ENCODE data around the gene SEC16A. TPM values are rescaled to one million over a fixed set of nuclear protein-coding genes. Genes with fewer than 3 reads are reported as not detected.

SEC16A gene
- total RNA-seq, 1 donor from 2014 or later: 94.5 TPM

DNA sequence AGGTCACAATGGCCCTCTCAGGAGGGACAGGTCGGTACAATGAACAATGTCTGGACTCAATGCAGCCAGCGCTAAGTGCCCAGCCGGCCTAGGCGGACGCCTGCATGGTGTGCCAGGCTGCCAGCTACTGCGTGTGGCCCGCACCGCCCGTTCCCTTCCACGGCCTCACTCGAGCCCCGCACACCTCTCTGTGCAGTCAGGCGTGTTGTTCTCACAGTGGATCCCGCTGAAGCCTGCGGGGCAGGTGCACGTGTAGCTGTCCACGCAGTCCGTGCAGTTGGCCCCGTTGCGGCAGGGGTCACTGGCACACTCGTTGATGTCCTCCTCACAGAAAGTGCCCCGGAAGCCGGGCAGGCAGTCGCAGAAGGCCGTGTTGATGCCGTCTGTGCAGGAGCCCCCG is 26.7 kb upstream of the SEC16A start:
- no peak overlapping the region for H3K4me2 ChIP-seq (ENCODE audit: low read length)
- no peak overlapping the region for H2AFZ ChIP-seq (ENCODE audit: low read depth, low read length)
- Mint-ChIP-seq H3K4me3 (ENCODE audit: unreplicated experiment) (no peak overlapping the region), H3K27ac (ENCODE audit: unreplicated experiment) (no peak overlapping the region), H3K36me3 (ENCODE audit: low read depth, unreplicated experiment) (peaks cover 2% of the 10 kb centered on the region), H3K27me3 (ENCODE audit: low read depth, unreplicated experiment) (no peaks in the 10 kb centered on the region), H3K4me1 (ENCODE audit: low read depth, unreplicated experiment) (no peaks in the 10 kb centered on the region), H3K9me3 (ENCODE audit: unreplicated experiment) (no peaks in the 10 kb centered on the region)
- H3K4me3 ChIP-seq (ENCODE audit: insufficient read depth, low read depth, low read length): no peak overlapping the region
- H3K9me3 ChIP-seq (ENCODE audit: insufficient read depth, low read depth, low read length): no peaks in the 10 kb centered on the region
- TF ChIP-seq, protein P1, sequence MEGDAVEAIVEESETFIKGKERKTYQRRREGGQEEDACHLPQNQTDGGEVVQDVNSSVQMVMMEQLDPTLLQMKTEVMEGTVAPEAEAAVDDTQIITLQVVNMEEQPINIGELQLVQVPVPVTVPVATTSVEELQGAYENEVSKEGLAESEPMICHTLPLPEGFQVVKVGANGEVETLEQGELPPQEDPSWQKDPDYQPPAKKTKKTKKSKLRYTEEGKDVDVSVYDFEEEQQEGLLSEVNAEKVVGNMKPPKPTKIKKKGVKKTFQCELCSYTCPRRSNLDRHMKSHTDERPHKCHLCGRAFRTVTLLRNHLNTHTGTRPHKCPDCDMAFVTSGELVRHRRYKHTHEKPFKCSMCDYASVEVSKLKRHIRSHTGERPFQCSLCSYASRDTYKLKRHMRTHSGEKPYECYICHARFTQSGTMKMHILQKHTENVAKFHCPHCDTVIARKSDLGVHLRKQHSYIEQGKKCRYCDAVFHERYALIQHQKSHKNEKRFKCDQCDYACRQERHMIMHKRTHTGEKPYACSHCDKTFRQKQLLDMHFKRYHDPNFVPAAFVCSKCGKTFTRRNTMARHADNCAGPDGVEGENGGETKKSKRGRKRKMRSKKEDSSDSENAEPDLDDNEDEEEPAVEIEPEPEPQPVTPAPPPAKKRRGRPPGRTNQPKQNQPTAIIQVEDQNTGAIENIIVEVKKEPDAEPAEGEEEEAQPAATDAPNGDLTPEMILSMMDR (IDR thresholded peaks at IDR 0.05; ENCODE audit: insufficient read depth, low read depth, low read length): no peak
- FAIRE-seq (no peak), DNase-seq (ENCODE audit: low read depth) (no peak)
- H3K36me3 ChIP-seq (ENCODE audit: insufficient read depth, low read length): no peaks in the 10 kb centered on the region
- no peaks in the 10 kb centered on the region for H3K4me1 ChIP-seq (ENCODE audit: insufficient read depth, low read length)
- no peak overlapping the region for H3K9ac ChIP-seq (ENCODE audit: low read length)
- no peaks in the 10 kb centered on the region for H3K79me2 ChIP-seq (ENCODE audit: insufficient read depth, low read length)
- H3K27ac ChIP-seq (ENCODE audit: low read depth, low read length): no peak overlapping the region
- H3K27me3 ChIP-seq (ENCODE audit: insufficient read depth, low read length): no peaks in the 10 kb centered on the region
- H4K20me1 ChIP-seq (ENCODE audit: insufficient read depth, low read length): peaks cover 7% of the 10 kb centered on the region

DNA sequence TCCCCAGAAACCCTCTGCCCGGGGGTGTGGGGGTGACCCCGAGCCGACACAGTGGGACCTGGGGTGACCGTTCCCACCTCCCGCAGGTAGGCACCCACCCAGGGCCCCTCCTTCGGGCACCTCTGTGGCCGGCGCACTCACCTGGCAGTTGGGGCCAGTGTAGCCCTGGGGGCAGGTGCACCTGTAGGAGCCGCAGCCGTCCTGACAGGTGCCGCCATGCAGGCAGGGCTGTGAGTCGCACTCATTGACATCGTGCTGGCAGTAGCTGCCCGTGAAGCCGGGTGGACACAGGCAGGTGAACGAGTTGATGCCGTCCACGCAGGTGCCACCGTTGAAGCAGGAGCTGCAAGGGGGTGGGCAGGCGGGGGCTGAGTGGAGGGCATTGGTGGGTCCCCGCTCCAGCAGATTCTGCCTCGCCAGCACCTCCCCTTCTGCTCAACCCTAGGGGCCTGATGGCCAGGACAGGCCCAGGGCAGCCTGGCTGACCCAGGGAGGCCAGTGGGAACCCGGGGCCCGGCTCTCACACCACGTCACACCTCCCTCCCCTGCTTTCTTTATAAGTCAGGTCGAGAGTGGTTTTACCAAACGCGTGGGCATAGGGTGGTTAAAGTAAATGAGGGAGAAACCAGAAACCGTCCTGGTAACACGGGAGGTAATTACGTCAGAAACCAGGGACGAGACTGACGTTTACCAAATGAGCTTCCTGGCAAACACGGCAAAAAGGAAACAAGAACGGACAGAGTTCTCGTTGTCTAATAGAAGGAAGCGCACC is 26.1 kb upstream of the SEC16A start:
- Histone ChIP-seq H3K4me2 (ENCODE audit: low read length) (no peak overlapping the region), H3K36me3 (ENCODE audit: insufficient read depth, low read length) (no peaks in the 10 kb centered on the region), H3K27ac (ENCODE audit: low read depth, low read length) (no peak overlapping the region), H2AFZ (ENCODE audit: low read depth, low read length) (no peak overlapping the region), H3K9ac (ENCODE audit: low read length) (no peak overlapping the region), H3K4me1 (ENCODE audit: insufficient read depth, low read length) (no peaks in the 10 kb centered on the region), H3K27me3 (ENCODE audit: insufficient read depth, low read length) (no peaks in the 10 kb centered on the region), H4K20me1 (ENCODE audit: insufficient read depth, low read length) (peaks cover 7% of the 10 kb centered on the region), H3K9me3 (ENCODE audit: insufficient read depth, low read depth, low read length) (no peaks in the 10 kb centered on the region), H3K79me2 (ENCODE audit: insufficient read depth, low read length) (no peaks in the 10 kb centered on the region), H3K4me3 (ENCODE audit: insufficient read depth, low read depth, low read length) (no peak overlapping the region)
- Mint-ChIP-seq H3K9me3 (ENCODE audit: unreplicated experiment) (no peaks in the 10 kb centered on the region), H3K27me3 (ENCODE audit: low read depth, unreplicated experiment) (no peaks in the 10 kb centered on the region), H3K36me3 (ENCODE audit: low read depth, unreplicated experiment) (peaks cover 2% of the 10 kb centered on the region), H3K4me3 (ENCODE audit: unreplicated experiment) (no peak overlapping the region), H3K4me1 (ENCODE audit: low read depth, unreplicated experiment) (no peaks in the 10 kb centered on the region), H3K27ac (ENCODE audit: unreplicated experiment) (no peak overlapping the region)
- DNase-seq (ENCODE audit: low read depth): no peak
- FAIRE-seq: no peak
- TF ChIP-seq, protein P1 (IDR thresholded peaks at IDR 0.05; ENCODE audit: insufficient read depth, low read depth, low read length): no peak
- TF ChIP-seq EZH2 (IDR thresholded peaks at IDR 0.05; ENCODE audit: insufficient read depth, low read length): no peak

DNA sequence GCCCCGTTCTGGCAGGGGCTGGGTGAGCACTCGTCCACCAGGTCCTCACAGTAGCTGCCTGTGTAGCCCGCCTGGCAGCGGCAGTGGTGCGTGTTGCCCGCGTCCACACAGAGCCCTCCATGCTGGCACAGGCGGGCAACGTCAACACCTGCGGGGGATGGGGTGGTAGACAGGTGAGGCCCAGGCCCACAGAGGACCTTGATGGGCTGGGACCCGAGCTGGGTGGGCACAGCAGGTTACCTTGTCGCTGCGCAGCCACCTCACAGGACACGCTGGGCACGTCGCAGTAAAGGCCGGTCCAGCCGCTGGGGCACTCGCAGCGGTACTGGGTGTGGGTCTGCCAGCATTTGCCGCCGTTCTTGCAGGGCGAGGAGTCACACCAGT is 25.1 kb upstream of the SEC16A start:
- Histone ChIP-seq H3K9me3 (ENCODE audit: insufficient read depth, low read depth, low read length) (no peaks in the 10 kb centered on the region), H3K9ac (ENCODE audit: low read length) (no peak overlapping the region)

More for the DNA sequence above, 25.1 kb upstream of the SEC16A start:
- Histone ChIP-seq H4K20me1 (ENCODE audit: insufficient read depth, low read length) (peaks cover 7% of the 10 kb centered on the region), H3K36me3 (ENCODE audit: insufficient read depth, low read length) (no peaks in the 10 kb centered on the region), H3K4me2 (ENCODE audit: low read length) (no peak overlapping the region), H3K79me2 (ENCODE audit: insufficient read depth, low read length) (no peaks in the 10 kb centered on the region), H3K27ac (ENCODE audit: low read depth, low read length) (no peak overlapping the region), H3K27me3 (ENCODE audit: insufficient read depth, low read length) (no peaks in the 10 kb centered on the region), H3K4me1 (ENCODE audit: insufficient read depth, low read length) (no peaks in the 10 kb centered on the region), H2AFZ (ENCODE audit: low read depth, low read length) (no peak overlapping the region), H3K4me3 (ENCODE audit: insufficient read depth, low read depth, low read length) (no peak overlapping the region)
- Mint-ChIP-seq H3K4me1 (ENCODE audit: low read depth, unreplicated experiment) (no peaks in the 10 kb centered on the region), H3K36me3 (ENCODE audit: low read depth, unreplicated experiment) (no peaks in the 10 kb centered on the region), H3K4me3 (ENCODE audit: unreplicated experiment) (no peak overlapping the region), H3K9me3 (ENCODE audit: unreplicated experiment) (no peaks in the 10 kb centered on the region), H3K27ac (ENCODE audit: unreplicated experiment) (no peak overlapping the region), H3K27me3 (ENCODE audit: low read depth, unreplicated experiment) (no peaks in the 10 kb centered on the region)
- TF ChIP-seq EZH2 (IDR thresholded peaks at IDR 0.05; ENCODE audit: insufficient read depth, low read length): no peak
- TF ChIP-seq, protein P1 (IDR thresholded peaks at IDR 0.05; ENCODE audit: insufficient read depth, low read depth, low read length): no peak
- DNase-seq (ENCODE audit: low read depth) (no peak), FAIRE-seq (no peak)
